Measurements from ENCODE around the gene IPPK.

The IPPK gene

GRCh38 chr9:92655896-92656536 lies 13.9 kb downstream of the IPPK start:
- DNase-seq (ENCODE audit: low spot score): no peak
- TF ChIP-seq CTCF (IDR thresholded peaks at IDR 0.05; ENCODE audit: borderline replicate concordance, control extremely low read depth, extremely low read depth, insufficient read depth, missing control alignments): no peak
- in situ Hi-C loops (cut with MboI; ENCODE audit: low sequenced_read_pairs, unreplicated experiment): no loop called here

- DNase-seq (ENCODE audit: low spot score): no peak
- in situ Hi-C loops (cut with MboI; ENCODE audit: low sequenced_read_pairs, unreplicated experiment): no loop called here
- no peak for TF ChIP-seq CTCF (IDR thresholded peaks at IDR 0.05; ENCODE audit: borderline replicate concordance, control extremely low read depth, extremely low read depth, insufficient read depth, missing control alignments)
Measured at GRCh38 chr9:92655366-92655765, 14.6 kb downstream of the IPPK start.

- no peak for TF ChIP-seq CTCF (IDR thresholded peaks at IDR 0.05; ENCODE audit: borderline replicate concordance, control extremely low read depth, extremely low read depth, insufficient read depth, missing control alignments)
- in situ Hi-C loops (cut with MboI; ENCODE audit: low sequenced_read_pairs, unreplicated experiment): no loop called here
- no peak for DNase-seq (ENCODE audit: low spot score)
Measured at GRCh38 chr9:92654481-92655301, 15.2 kb downstream of the IPPK start.

GRCh38 chr9:92652461-92652860 lies 17.5 kb downstream of the IPPK start:
- TF ChIP-seq CTCF (IDR thresholded peaks at IDR 0.05; ENCODE audit: borderline replicate concordance, control extremely low read depth, extremely low read depth, insufficient read depth, missing control alignments): no peak
- in situ Hi-C loops (cut with MboI; ENCODE audit: low sequenced_read_pairs, unreplicated experiment): no loop called here
- no peak for DNase-seq (ENCODE audit: low spot score)

GRCh38 chr9:92650839-92651621 lies 18.9 kb downstream of the IPPK start:
- in situ Hi-C loops (cut with MboI; ENCODE audit: low sequenced_read_pairs, unreplicated experiment): no loop called here
- no peak for TF ChIP-seq CTCF (IDR thresholded peaks at IDR 0.05; ENCODE audit: borderline replicate concordance, control extremely low read depth, extremely low read depth, insufficient read depth, missing control alignments)
- no peak for DNase-seq (ENCODE audit: low spot score)

GRCh38 chr9:92650296-92650695 lies 19.6 kb downstream of the IPPK start:
- in situ Hi-C loops (cut with MboI; ENCODE audit: low sequenced_read_pairs, unreplicated experiment): no loop called here
- DNase-seq (ENCODE audit: low spot score): no peak
- no peak for TF ChIP-seq CTCF (IDR thresholded peaks at IDR 0.05; ENCODE audit: borderline replicate concordance, control extremely low read depth, extremely low read depth, insufficient read depth, missing control alignments)
